Endometrial microvascular endothelial cells (primary cell): ENCODE measurements around the gene KCNK15. TPM values are rescaled to one million over a fixed set of nuclear protein-coding genes. Genes with fewer than 3 reads are reported as not detected.

Experiments
- in situ Hi-C: cut with HindIII; loops from 2 replicates; pipeline ENCODE4 v1.10.0; 2017; ENCODE audit warnings: low sequenced_read_pairs, low pct_unique_long_range_greater_than_20kb; ENCODE audit errors: inconsistent ontology term
- total RNA-seq: library from RNA; depleted of rRNA; stranded (reverse); fragments of >200 nt; gene quantifications from one replicate; pipeline ENCODE4 v1.2.3, GENCODE V29; 2015; ENCODE audit errors: inconsistent ontology term

KCNK15 gene
- total RNA-seq, 1 donor from 2014 or later: not detected

- in situ Hi-C loops: no loop called here
Observed at GRCh38 chr20:44714102-44714700, 31.5 kb upstream of the KCNK15 start.

- in situ Hi-C loops: no loop called here
Observed at GRCh38 chr20:44714701-44715498, 30.8 kb upstream of the KCNK15 start, which contains the start of gene CCN5. Gene CCN5, plus strand, starts transcription at chr20:44715369. Its CDS starts 22 bp downstream, at chr20:44715391.

GRCh38 chr20:44715499-44716308 lies 30.0 kb upstream of the KCNK15 start:
- in situ Hi-C loops: no loop called here

- in situ Hi-C loops: no loop called here
Observed at GRCh38 chr20:44716309-44717106, 29.2 kb upstream of the KCNK15 start.

- in situ Hi-C loops: no loop called here
Observed at GRCh38 chr20:44717986-44718385, 27.7 kb upstream of the KCNK15 start.

- in situ Hi-C loops: no loop called here
Observed at GRCh38 chr20:44719841-44720240, 25.8 kb upstream of the KCNK15 start.

GRCh38 chr20:44720621-44720996 lies 25.1 kb upstream of the KCNK15 start:
- in situ Hi-C loops: no loop called here

GRCh38 chr20:44720997-44721784 lies 24.5 kb upstream of the KCNK15 start:
- in situ Hi-C loops: no loop called here

- in situ Hi-C loops: no loop called here
Observed at GRCh38 chr20:44721785-44722054, 23.9 kb upstream of the KCNK15 start.

- in situ Hi-C loops: no loop called here
Observed at GRCh38 chr20:44722990-44723389, 22.7 kb upstream of the KCNK15 start.

- in situ Hi-C loops: no loop called here
Observed at GRCh38 chr20:44723391-44723790, 22.3 kb upstream of the KCNK15 start.

GRCh38 chr20:44723798-44724362 lies 21.8 kb upstream of the KCNK15 start:
- in situ Hi-C loops: no loop called here

- in situ Hi-C loops: no loop called here
Observed at GRCh38 chr20:44724423-44725091, 21.1 kb upstream of the KCNK15 start.

- in situ Hi-C loops: no loop called here
Observed at GRCh38 chr20:44725837-44726236, 19.8 kb upstream of the KCNK15 start.

- in situ Hi-C loops: no loop called here
Observed at GRCh38 chr20:44727039-44727438, 18.6 kb upstream of the KCNK15 start.

- in situ Hi-C loops: no loop called here
Observed at GRCh38 chr20:44727651-44728050, 18.0 kb upstream of the KCNK15 start.

GRCh38 chr20:44728801-44729443 lies 16.7 kb upstream of the KCNK15 start:
- in situ Hi-C loops: no loop called here
